NCI-H82 treated with DMSO at 0.1 percent for 48 hours (cell line): ENCODE data around the gene GANAB.
"Not testable (repeated sequence)": the region's sequence is repeated elsewhere in the genome, so short reads cannot be mapped to it uniquely, and the experiment has no call there.

Experiments
- DNase-seq: peaks from one replicate; lab custom pipeline; 2025; ENCODE audit not compliant: unreplicated experiment; lab: John Stamatoyannopoulos, UW

GANAB gene

DNA sequence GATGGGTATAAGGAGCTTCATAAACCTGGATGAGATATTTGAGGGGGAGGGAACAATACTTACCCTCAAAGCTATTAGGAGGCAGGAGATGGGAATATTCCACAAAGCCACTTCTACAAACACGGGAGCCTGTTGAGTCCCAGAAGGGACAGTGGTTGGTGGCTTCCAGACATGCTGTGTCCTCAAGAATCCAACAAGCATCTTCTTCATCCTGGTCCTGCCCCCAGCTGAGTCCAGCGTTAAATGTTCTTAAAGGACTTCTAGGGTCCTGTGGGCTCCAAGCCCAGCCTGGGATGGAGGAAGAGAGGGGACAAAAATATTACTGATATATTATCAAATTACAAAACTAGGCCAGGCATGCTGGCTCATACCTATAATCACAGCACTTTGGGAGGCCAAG is 21.0 kb upstream of the GANAB start:
- no peak for DNase-seq

DNA sequence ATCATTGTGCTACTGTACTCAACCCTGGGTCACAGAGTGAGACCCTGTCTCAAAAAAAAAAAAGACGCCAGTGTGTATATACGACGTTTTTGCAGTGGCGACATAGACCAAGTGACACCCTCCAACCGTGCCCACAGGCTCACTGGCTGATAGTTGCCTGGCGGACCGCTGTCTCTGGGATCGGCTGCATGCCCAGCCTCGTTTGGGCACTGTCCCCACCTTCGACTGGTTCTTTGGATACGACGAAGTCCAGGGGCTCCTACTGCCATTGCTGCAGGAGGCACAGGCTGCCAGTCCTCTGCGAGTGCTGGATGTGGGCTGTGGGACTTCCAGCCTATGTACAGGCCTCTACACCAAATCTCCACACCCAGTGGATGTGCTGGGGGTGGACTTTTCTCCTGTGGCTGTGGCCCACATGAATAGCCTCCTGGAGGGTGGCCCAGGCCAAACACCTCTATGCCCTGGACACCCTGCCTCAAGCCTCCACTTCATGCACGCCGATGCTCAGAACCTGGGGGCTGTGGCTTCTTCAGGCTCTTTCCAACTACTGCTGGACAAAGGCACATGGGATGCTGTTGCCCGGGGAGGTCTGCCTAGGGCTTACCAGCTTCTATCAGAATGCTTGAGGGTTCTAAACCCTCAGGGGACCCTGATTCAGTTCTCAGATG is 20.0 kb upstream of the GANAB start:
- no peak for DNase-seq

DNA sequence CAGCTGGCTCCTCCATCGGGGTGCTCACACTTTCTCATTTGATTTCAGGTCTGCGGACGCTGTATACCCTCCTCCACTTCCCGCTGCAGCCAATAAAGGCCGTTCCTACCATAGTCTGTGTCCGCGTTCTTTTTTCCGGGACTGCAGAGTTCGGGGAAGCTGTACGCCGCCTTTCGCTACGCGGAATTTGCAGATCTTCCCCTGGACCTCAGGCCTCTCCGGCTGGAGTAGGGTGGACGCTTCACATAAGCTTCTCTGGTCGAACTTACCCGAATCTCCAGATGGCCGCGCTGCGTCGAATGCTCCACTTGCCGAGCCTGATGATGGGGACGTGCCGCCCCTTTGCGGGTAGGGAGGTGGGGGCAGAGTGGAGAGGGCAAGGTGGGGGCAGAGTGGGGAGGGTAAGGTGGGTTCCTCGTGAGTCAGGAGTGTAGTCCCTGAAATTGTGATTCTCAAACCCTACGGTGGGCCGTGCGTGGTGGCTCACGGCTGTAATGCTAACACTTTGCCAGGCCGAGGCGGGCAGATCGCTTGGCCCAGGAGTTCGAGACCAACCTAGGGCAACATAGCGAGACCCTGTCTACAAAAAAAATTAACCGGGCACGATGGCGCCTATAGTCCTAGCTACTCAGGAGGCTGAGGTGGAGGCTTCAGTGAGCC is 19.3 kb upstream of the GANAB start:
- DNase-seq: no peak

DNA sequence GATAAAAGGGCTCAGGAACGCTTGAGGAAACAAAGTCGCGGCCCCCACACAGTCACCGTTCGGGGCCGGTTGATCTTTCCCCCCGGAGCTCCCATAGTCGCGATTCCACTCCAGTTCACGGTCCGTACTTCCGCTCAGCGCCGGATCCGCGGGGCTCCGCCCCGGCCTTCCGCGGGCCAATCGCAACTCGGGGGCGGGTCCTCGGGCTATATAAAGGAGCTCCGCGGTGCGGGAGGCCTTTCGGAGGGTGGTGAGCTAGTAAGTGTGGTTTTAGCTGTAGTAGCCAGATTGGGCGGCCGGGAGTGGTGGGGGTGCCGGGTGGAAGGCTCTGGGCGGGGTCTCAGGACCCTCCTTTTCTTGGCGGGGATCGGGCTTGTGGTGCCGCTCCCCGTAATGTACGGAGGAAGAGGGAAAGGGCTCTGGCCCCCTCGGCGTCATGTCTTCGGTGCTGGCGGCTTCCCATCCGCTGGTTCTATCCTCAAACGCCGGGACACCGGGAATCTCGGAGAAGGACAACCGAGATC is 18.7 kb upstream of the GANAB start, which contains the start of the genes C11orf98 and CSKMT:
Gene C11orf98, minus strand, starts transcription at position 136 of the 524 bp plus-strand sequence. Its CDS starts 41 bp downstream, at position 95.
Gene CSKMT, plus strand, starts transcription at position 238 of the 524 bp plus-strand sequence. CDS start 568 bp downstream, outside the sequence.
- DNase-seq: peak; percentile 82

DNA sequence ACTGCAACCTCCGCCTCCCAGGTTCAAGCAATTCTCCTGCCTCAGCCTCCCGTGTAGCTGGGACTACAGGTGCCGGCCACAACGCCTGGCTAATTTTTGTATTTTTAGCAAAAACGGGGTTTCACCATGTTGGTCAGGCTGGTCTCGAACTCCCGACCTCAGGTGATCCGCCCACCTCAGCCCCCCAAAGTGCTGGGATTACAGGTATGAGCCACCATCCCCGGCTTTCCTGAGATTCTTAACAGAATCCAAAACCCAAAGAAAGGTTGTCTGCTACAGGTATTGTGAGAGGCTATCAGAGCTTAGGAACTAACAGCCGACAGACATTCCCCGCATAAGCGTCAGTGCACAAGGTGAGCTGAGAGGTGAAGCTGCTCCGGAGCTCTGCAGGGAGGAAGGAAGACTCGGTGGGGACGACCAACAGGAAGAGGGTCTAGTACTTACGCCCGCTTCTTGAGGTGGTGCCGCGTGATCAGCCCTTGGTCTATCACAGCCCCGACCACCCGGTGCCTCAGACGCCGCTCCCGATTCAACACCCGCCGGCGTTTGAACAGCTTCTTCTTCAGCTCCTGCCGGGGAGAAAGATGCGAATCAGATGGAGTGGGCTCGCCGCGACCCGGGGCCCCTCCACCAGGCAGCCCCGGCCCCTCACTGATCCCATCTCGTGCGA is 18.1 kb upstream of the GANAB start:
- DNase-seq: peak; percentile 32

DNA sequence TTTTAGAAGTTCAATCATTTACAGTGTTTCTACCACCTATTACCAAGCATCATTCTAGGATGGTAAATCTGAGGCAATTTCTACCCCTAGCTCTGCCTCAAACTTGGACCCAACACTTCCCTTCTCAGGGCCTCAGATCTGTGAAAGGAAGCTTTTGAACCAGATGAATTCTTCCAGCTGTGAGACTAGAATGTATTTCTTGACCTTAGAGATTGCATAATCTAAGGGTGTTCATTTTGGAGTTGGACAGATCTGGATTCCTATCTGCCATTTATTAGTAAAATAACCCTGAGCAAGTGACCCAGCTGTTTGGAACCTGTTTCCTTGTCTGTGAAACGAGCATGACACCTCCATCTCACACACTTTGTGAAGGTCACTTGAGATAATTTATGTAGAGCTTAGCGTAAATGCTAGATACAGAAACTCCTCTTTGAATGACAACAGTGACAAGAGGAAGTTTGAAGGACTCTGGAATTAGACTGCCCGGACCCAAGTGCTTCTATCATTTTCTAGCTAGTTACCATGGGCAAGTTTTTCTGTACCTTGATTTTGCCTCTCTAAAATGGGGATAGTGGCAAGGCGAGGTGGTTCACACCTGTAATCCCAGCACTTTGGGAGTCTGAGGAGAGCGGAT is 10.5 kb upstream of the GANAB start:
- DNase-seq: no peak

DNA sequence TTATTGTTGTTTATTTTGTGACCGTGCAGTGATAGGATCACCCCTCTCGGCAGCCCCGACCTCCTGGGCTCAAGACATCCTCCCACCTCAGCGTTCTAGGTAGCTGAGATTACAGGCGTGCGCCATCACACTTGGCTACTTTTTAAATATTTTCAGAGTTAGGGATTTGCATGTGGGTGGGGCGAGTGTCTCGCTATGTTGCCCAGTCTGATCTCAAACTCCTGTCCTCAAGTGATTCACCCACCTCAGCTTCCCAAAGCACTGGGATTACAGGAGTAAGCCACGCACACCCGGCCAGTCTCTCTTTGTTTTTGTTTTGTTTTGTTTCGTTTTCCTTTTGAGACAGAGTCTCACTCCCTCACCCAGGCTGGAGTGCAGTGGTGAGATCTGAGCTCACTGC is 7.9 kb upstream of the GANAB start:
- DNase-seq: no peak

DNA sequence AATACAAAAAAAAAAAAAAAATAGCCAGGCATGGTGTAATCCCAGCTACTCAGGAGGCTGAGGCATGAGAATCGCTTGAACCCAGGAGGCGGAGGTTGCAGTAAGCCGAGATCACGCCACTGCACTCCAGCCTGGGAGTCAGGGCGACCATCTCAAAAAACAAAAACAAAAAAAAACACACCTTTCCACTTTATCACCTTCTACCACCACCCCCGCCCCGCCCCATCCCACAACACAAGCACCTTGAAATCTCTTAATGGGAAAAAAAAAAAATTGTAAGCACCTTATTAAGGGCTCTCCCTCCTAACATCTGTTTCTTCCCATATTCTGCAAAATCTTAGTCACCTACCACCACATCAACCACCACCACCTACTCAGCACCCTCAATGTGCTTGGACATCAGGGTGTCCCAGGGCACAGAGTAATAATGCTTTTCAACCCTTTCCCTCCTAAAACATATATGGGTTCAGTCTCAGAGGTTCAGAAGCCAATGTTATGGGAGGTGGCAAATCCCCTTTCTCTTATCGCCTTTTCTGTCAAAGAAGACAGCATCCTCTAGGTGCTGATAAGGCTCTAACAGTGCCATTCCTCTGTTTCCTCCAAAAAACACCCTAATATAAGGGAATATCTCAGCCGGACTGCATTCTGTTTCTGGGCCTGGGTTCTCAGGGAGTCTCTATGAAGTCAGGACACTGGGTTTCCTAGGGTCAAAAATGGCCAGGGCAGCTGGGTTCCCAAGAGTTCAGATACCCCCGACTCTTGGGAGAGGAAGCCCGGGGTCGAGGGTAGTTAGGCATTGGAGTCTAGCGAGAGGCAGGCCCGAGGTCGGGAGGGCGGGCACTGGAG is 6.0 kb upstream of the GANAB start:
- no peak for DNase-seq

DNA sequence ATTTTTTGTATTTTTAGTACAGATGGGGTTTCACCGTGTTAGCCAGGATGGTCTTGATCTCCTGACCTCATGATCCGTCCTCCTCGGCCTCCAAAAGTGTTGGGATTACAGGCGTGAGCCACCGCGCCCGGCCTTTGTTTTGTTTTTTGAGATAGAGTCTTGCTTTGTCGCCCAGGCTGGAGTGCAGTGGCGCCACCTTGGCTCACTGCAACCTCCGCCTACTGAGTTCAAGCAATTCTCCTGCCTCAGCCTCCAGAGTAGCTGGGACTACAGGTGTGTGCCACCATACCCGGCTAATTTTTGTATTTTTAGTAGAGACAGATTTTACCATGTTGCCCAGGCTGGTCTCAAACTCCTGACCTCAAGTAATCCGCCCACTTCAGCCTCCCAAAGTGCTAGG is 3.9 kb upstream of the GANAB start:
- not testable (repeated sequence) for DNase-seq

DNA sequence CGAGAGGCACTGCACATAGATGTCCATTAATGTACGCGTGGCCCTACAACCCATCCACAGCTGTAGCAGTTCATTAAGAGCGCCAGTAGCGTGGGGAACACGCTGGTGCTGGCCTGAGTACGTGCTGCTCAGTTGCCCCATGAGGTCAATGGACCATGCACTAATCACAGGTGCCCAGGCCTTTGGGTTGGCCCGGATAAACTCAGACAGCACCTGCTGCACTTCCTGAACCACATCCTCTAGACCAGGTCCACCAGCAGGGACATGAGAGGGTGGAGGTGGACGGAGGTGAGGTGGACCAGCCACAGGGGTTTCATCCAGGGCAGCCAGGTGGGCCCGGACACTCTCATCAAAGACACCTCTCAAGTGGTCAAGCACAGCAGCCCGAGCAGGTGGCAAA is 3.1 kb upstream of the GANAB start:
- DNase-seq: no peak

DNA sequence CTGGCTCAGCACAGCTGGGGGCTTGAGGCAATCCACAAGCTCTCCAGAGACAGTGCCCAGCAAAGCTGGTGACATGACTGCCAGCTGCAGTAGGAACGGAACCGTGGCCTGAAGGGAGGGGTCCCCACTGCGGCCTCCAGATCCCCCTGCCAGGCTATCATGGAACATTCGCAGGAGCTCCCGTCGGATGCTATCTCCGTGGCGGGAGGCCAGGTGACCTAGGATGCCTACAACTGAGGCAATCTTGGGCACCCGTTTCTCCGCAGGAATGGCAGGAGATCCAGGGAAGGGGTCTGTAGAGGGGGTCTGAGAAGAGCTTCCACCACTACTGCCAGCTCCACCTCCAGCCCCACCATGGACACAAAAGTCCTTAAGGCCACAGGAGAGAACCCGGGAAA is 2.6 kb upstream of the GANAB start:
- DNase-seq: no peak

DNA sequence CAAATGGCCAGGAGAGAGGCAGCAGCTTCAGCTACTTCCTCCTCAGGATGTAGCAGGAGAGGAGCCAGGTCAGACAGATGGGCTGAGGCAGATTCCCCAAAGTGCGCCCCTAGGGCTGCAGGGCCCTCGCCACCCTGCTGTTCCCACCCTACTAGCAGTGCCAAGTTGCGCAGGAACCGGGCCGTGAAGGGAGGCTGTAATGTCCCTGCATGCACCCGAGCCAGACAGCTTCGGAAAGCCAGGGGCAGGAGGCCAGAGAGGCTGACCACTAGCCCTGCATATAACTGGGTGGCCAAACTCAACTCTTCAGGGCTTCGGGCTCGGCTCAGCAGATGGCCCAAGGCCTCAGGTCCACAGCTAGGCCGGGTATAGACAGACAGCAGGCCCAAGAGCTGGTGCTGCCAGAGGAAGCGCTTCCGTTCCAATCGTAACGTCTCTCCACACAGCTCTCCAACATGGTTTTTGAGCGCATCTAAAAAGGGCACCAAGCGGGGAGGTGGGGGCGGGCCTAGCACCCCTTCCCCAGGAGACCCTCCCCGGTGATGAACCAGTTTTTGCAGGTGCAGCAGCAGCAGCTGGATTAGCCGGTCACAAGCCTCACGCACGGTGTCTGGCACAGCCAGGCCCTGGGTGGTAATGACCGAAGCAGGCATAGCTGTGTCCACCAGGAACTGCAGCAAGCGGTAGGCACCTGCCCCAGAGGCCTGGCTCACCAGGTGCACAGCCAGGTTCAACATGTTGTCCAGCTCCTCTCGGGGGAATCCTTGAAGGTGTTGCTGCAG is 2.0 kb upstream of the GANAB start:
- DNase-seq: no peak

DNA sequence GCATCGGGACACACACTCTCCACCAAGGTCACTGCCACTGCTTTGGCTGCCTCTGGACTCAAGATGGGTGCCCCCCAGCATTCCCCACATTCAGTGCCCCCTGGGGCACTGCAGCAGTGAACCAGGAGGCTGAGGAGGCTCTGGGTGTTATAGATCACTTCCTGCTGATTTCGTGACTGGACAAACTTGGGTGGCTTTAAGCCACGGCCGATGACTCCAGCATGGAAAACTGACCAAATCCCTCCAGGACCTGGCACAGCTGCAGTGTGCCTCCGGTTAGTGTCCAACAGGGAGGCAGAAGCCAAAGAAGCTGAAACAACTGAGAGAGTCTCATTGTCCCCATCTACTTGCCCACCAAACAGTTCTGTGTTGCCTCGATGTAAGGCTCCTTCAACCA is 1.2 kb upstream of the GANAB start:
- DNase-seq: no peak

DNA sequence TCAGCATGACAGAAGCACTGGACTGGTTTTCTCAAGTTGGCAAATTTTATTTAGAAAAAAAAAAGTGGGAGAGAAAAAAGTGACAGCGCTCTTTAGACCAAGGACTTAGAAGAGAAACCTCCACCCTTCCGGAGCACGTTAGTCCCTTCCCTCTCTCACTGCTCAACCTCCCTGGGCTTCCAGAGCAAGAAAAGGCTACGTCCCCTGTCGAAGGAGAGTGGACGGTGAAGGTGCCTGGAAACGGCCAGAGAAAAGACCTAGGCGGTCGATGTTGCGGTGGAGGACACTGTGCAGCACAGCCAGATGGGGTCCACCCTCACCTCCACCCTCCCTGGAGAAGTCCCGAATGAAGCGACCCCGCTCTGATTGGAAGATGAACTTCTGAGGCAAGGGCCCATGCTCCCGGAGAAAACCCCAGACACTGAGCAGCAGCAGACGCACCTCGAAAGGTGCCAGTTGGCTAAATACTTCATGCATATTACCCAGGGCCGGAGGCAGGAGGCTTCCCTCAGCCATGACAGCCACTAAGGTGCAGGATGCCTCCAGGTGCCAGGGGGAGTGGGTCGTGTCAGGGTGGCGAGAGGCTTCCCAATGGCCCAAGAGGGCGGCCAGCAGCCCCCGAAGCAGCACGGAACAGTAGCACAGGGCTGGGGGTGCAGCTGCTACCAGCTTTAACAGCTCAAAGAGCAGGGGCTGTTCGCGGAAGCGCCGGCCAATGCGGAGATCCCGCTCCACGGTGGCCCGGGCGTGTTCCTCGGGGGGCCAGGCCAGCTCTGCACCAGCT is 604 bp upstream of the GANAB start:
- no peak for DNase-seq

DNA sequence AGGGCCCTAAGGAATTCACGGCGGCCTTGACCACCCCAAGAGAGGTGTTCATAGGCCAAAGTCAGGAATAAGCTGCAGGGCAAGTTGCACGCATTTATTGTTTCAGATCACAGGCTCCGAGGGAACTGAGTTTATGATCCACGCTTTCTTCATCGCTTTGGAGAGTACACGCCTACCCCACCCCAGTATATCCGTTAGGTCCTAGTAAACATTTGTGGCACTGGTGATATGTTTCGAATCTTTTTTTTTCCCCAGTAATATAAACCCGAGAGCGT is 805 bp downstream of the GANAB start:
- no peak for DNase-seq

DNA sequence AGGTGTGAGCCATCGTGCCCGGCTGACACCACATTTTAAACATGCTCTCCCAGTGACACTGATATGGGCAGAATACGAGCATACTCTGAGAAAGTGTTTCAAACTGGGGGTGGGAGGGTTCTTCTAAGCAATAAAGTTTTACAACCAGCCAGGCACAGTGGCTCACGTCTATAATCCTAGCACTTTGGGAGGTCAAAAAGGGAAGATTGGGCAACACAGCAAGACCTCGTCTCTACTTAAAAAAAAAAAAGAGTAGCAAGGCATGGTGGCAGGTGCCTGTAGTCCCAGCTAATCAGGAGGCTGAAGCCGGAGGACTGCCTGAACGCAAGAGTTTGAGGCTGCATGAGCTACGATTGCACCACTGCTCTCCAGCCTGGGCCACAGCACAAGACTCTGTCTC is 2.2 kb downstream of the GANAB start:
- DNase-seq: no peak

DNA sequence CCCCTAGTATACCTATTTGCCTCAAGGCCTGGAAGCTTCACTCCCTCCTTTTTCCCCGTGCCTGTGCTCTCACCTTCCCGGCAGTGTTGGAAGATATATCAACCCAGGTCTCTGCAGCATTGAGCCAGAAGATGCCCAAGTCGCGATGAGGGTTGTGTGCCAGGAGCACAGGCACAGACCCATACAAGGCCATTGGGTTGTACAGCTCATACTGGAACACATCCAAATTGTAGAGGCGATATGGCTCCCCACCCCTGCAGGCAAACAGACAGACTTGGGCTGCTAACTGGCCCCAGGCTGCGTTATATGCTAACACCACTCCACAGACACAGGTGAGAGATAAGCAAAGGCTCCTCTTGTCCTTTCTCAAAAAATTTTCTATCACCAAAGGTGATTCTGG is 13.9 kb downstream of the GANAB start:
- DNase-seq: no peak

DNA sequence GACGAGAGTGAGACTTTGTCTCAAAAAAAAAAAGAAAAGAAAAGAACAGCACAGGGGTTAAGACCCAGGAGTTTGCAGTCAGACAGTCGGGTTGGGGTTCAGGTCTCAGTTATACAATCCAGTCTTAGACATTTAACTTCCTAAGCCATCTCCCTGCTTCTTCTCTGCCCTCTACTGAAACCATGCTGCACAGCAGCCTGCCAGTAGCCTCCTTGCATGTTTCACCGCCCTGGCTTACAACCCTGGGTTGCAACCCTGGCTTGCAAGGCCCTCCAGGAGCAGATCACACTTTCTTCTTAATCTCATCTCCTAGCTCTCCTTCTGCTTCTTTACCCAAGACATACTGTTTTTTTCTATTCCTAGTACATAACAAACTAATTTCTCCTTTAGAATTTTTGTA is 18.7 kb downstream of the GANAB start:
- no peak for DNase-seq

DNA sequence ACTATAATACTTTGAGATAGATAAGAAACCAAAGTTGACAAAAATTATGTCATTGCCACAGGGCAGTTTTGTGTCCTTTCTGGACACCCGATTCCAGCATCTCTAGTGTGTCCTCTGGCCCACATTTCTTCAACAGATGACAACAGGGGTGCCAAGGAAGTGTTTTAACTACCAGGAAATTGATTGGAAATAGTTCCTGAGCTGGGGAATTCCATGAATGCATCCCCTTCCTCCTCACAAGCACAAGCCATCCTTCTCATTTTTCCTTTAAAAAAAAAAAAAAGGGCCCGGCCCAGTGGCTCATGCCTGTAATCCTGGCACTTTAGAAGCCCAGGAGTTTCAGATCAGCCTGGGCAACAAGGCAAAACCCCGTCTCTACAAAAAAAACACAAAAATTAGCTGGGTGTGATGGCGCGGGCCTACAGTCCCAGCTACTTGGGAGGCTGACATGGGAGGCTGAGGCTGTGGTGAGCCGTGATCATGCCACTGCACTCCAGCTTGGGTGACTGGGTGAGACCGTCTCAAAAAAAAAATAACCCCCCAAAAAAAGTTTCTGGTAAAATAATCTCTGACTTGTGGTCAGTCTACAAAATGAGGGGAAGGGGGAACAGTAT is 23.8 kb downstream of the GANAB start:
- DNase-seq: no peak
